BJ (cell line): ENCODE data around the gene B4GAT1. TPM values are rescaled to one million over a fixed set of nuclear protein-coding genes. Genes with fewer than 3 reads are reported as not detected.
A peak's percentile ranks its signal among the peaks of the same experiment; 100 is the strongest.

Experiments
- CTCF ChIA-PET: fragments of 350-600 bp; formaldehyde crosslinking; extraction: SDS; loops from one replicate; lab custom pipeline; 2021; ENCODE audit warnings: antibody characterized with exemption, inconsistent platforms; lab: Yijun Ruan, JAX
- POLR2A ChIA-PET: fragments of 300-600 bp; sonication (Branson Sonifier 250); formaldehyde crosslinking; extraction: SDS; loops from one replicate; lab custom pipeline; 2021; ENCODE audit warnings: antibody characterized with exemption; lab: Charles Lee
- DNase-seq: peaks from one replicate; pipeline ENCODE4 v3.0.0-alpha.2; 2011; ENCODE audit warnings: low read depth
- H3K27me3 ChIP-seq: 2 replicates; pipeline ENCODE4 v1.6.0; 2011; ENCODE audit warnings: low read length; ENCODE audit not compliant: control insufficient read depth, insufficient read depth
- H3K36me3 ChIP-seq: 2 replicates; pipeline ENCODE4 v1.5.1; 2011; ENCODE audit warnings: low read length; ENCODE audit not compliant: control insufficient read depth, insufficient read depth
- H3K4me3 ChIP-seq: 2 replicates; pipeline ENCODE4 v1.5.1; 2011; ENCODE audit warnings: low read depth, mild to moderate bottlenecking, control low read depth, low read length
- polyA plus RNA-seq: library from polyadenylated mRNA; depleted of rRNA; stranded (reverse); fragments of >200 nt; gene quantifications from 2 replicates; pipeline ENCODE4 v1.2.3, GENCODE V29; 2011
- TF ChIP-seq, protein P1 (sequence below): IDR thresholded peaks from 2 replicates; pipeline ENCODE4 v1.5.1; 2011; ENCODE audit warnings: low read depth, mild to moderate bottlenecking, control low read depth, inconsistent platforms, low read length, moderate library complexity; ENCODE audit not compliant: insufficient read depth

The B4GAT1 gene
- polyA plus RNA-seq, 1 experiment, result 16.8 TPM

DNA sequence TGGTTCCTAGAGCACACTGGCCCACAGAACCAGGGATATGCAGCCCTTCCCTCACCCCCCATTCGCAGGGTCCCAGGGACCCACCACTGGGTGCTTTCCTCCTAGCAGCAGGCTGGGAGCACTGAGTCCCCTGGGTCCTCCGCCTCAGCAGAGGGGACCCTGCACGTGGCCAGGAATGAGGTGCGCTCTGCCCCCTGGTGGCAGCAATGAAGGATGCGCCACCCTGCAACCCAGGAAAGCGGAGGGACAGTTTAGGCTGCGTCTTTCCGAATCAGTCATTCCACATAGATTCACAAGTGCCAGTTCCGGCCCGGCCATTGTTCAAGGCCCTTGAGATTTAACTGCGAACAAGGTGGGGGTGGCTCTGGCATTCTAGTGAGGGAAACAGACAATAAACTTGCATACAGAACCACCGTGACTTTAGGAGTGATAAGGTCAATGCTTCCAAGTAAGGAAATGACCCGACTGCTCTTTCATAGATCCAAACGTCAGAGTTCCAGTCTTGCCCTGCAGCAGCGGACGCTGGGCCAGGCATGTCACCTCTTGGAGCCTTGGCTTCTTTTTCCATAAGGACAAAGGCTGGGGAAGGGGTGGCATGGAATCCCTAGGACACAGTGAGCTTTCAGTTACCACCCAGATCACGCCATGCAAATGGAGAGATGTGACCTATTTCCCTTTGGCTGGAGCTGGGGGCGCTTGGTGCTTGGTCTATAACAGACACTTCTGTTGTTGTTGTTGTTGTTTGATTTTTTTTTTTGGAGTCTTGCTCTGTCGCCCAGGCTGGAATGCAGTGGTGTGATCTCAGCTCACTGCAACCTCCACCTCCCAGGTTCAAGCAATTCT is 18.9 kb downstream of the B4GAT1 start:
- H3K27me3 ChIP-seq, result no peaks in the 10 kb centered on the region
- DNase-seq, result no peak
- H3K36me3 ChIP-seq, result peaks cover 18% of the 10 kb centered on the region
- H3K4me3 ChIP-seq, result no peak overlapping the region
- CTCF ChIA-PET, result interaction anchor here (4.0 to 8.7 kb wide), 2 partner anchors 10 to 16 kb away, joined by 28 to 201 read pairs; partner anchors contain the start of gene CD248
- TF ChIP-seq, protein P1, sequence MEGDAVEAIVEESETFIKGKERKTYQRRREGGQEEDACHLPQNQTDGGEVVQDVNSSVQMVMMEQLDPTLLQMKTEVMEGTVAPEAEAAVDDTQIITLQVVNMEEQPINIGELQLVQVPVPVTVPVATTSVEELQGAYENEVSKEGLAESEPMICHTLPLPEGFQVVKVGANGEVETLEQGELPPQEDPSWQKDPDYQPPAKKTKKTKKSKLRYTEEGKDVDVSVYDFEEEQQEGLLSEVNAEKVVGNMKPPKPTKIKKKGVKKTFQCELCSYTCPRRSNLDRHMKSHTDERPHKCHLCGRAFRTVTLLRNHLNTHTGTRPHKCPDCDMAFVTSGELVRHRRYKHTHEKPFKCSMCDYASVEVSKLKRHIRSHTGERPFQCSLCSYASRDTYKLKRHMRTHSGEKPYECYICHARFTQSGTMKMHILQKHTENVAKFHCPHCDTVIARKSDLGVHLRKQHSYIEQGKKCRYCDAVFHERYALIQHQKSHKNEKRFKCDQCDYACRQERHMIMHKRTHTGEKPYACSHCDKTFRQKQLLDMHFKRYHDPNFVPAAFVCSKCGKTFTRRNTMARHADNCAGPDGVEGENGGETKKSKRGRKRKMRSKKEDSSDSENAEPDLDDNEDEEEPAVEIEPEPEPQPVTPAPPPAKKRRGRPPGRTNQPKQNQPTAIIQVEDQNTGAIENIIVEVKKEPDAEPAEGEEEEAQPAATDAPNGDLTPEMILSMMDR, result peak; percentile 94
- POLR2A ChIA-PET, result interaction anchor here (0.5 kb wide), 2 partner anchors 13 to 17 kb away, joined by 3 to 4 read pairs; no protein-coding TSS in a partner anchor

DNA sequence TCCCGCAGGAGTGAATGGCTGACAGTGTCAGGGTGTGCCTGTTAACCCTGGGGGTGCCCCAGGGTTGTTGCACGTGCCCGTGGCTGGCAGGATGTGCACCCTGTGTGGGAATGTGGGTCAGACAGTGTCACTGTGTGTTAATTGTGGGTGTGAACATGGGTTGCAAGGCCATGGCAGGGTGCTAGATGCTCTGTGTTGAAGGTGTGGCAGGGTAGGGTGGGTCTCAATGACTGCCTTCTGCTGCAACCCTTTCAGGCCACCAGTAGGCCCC is 19.5 kb downstream of the B4GAT1 start:
- peaks cover 12% of the 10 kb centered on the region for H3K36me3 ChIP-seq
- no peaks in the 10 kb centered on the region for H3K27me3 ChIP-seq
- TF ChIP-seq, protein P1, result no peak
- H3K4me3 ChIP-seq, result no peak overlapping the region
- no peak for DNase-seq
- ChIA-PET CTCF (no interaction called here), POLR2A (no interaction called here)

DNA sequence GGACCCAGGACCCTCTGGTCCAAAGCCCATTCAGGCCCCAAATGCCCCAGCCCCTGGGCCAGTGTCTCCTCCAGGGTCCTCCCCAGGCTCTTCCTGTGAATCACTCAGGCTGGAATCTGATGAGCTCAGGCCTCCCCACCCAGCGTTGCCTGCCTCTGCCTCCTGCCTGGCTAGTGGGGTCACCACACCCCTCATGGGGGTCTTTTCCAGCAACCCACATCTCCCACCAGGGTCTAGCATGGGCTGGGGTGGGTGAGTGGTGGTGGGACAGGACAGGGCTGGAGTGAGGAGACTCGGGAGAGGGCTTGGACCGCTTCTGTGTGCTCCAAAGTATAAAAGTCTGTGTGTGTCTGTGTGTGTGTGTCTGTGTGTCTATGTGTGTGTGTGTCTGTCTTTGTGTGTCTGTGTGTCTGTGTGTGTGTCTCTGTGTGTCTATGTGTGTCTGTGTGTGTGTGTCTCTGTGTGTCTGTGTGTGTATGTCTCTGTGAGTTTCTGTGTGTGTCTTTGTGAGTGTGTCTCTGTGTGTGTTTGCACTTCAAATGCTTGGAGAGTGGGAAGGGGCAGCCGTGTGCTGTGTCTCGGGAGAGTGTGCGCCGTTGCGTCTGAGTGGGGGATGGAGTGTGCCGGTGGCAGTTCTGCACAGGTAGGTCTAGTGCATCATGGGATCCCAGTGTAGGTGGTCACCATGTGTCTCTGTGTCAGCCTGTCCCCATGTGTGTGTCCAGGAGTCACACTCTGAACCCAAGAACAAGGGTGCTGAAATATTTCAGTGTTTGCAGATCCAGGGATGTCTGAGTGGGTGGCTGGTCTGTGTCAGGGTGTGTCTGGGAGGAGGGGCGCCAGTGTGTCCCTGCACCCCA is 20.0 kb downstream of the B4GAT1 start:
- Histone ChIP-seq H3K27me3 (no peaks in the 10 kb centered on the region), H3K4me3 (no peak overlapping the region), H3K36me3 (peaks cover 8% of the 10 kb centered on the region)
- DNase-seq, result no peak
- ChIA-PET POLR2A (interaction anchor here (0.8 to 1.8 kb wide), 2 partner anchors 10 to 15 kb away, joined by 6 to 17 read pairs; partner anchors contain the start of gene CD248), CTCF (interaction anchor here (0.6 to 4.0 kb wide), 10 partner anchors 8 to 58 kb away, joined by 3 to 77 read pairs (median 4); partner anchors contain the start of genes B4GAT1, BRMS1, CD248 and RIN1)
- TF ChIP-seq, protein P1, result peak; percentile 25; the same call in 1 of the 2 replicates

DNA sequence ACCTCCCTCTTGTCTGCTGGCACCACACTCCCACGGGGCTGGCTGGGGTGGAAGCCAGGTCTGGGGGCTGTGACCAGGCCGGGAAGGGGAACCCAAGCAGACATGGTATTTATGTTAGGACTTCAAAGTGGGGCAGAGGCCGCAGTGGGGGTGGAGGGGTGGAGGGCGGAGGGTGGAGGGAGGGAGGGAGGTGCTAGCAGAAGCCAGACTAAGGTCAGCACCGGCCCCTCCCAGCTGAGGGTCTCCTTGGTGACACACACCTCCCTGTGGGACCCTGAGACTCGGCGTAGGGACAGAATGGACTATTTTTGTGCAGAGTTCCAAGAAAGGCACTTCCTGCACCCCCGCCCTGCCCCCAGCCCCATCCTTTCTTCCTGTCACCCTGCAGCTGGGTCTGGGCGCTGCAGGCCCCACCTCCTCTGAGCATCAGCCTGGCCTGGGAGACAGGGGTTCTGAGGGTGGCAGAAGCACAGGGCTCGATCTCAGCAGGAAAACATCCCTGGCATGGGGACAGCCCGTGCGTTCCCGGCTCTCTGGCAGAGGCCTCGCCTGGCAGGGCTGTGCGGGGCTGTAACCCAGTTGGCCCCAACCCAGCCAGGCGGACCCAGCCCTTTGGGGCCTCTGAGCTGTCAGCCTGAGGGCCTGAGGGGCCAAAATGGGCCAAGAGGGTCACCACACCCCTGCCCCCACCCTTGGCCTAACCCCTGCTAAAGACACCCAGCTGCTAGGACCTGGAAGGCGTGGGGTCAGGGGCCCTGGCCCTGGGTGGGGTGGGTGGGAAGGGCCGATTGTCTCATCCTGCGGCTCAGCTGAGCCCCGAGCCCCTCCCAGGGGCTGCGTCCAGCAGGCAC is 20.9 kb downstream of the B4GAT1 start:
- Histone ChIP-seq H3K36me3 (peaks cover under 1% of the 10 kb centered on the region; the same call in 1 of the 2 replicates), H3K4me3 (no peak overlapping the region), H3K27me3 (no peaks in the 10 kb centered on the region)
- TF ChIP-seq, protein P1, result no peak
- CTCF ChIA-PET, result interaction anchor here (0.6 to 4.0 kb wide), 10 partner anchors 9 to 59 kb away, joined by 3 to 77 read pairs (median 4); partner anchors contain the start of genes B4GAT1, BRMS1, CD248 and RIN1
- POLR2A ChIA-PET, result interaction anchor here (0.8 to 1.8 kb wide), 2 partner anchors 10 to 14 kb away, joined by 6 to 17 read pairs; partner anchors contain the start of gene CD248
- no peak for DNase-seq
